SK-N-SH treated with all-trans-retinoic acid at 6 μM for 48 hours (cell line): Measurements from ENCODE around the gene NINL.

Source experiments
- ATAC-seq: fragments of 200-7000 bp; cut with Tn5 transposase; 3 replicates; pipeline ENCODE4 v1.9.1; 2020; ENCODE audit warnings: mild to moderate bottlenecking, moderate library complexity
- ARNTL ChIP-seq: fragments of 450-650 bp; formaldehyde crosslinking; IDR thresholded peaks from 2 replicates; pipeline ENCODE4 v1.5.0; 2020; ENCODE audit warnings: low read depth, mild to moderate bottlenecking, moderate library complexity, borderline replicate concordance
- CSDC2 ChIP-seq: fragments of 250-450 bp; sonication (Bioruptor Pico); IDR thresholded peaks from 2 replicates; pipeline ENCODE4 v1.5.0; 2020; ENCODE audit warnings: mild to moderate bottlenecking, moderate library complexity
- CSRNP3 ChIP-seq: fragments of 250-450 bp; sonication (Bioruptor Pico); IDR thresholded peaks from 2 replicates; pipeline ENCODE4 v1.5.1; 2021; ENCODE audit warnings: mild to moderate bottlenecking, moderate library complexity
- ESRRG ChIP-seq: fragments of 250-450 bp; sonication (Bioruptor Pico); IDR thresholded peaks from 2 replicates; pipeline ENCODE4 v1.6.1; 2021; ENCODE audit warnings: mild to moderate bottlenecking
- GLIS3 ChIP-seq: fragments of 250-450 bp; sonication (Bioruptor Pico); IDR thresholded peaks from 2 replicates; pipeline ENCODE4 v1.5.0; 2020; ENCODE audit warnings: mild to moderate bottlenecking, moderate library complexity
- POU6F1 ChIP-seq: fragments of 250-450 bp; sonication (Bioruptor Pico); IDR thresholded peaks from 2 replicates; pipeline ENCODE4 v1.8.0; 2021; ENCODE audit warnings: low read depth, mild to moderate bottlenecking, moderate library complexity, borderline replicate concordance
- PPARA ChIP-seq: fragments of 250-450 bp; sonication (Bioruptor Pico); IDR thresholded peaks from 2 replicates; pipeline ENCODE4 v1.5.0; 2020; ENCODE audit warnings: mild to moderate bottlenecking, borderline replicate concordance
- SNAI2 ChIP-seq: fragments of 250-450 bp; sonication (Bioruptor Pico); IDR thresholded peaks from 2 replicates; pipeline ENCODE4 v1.5.0; 2020; ENCODE audit warnings: mild to moderate bottlenecking, moderate library complexity
- TCF4 ChIP-seq: fragments of 250-450 bp; sonication (Bioruptor Pico); IDR thresholded peaks from 2 replicates; pipeline ENCODE4 v1.8.0; 2021; ENCODE audit warnings: mild to moderate bottlenecking, moderate library complexity, borderline replicate concordance
- TOX ChIP-seq: fragments of 250-450 bp; sonication (Bioruptor Pico); IDR thresholded peaks from 2 replicates; pipeline ENCODE4 v1.8.0; 2021; ENCODE audit warnings: mild to moderate bottlenecking, moderate library complexity, borderline replicate concordance
- TSHZ2 ChIP-seq: fragments of 250-450 bp; sonication (Bioruptor Pico); IDR thresholded peaks from 2 replicates; pipeline ENCODE4 v1.5.0; 2020; ENCODE audit warnings: mild to moderate bottlenecking, moderate library complexity
- ZNF565 ChIP-seq: fragments of 450-650 bp; formaldehyde crosslinking; conservative IDR thresholded peaks from 2 replicates; pipeline ENCODE4 v1.5.0; 2020; ENCODE audit warnings: low read depth, mild to moderate bottlenecking, moderate library complexity
- ZNF8 ChIP-seq: fragments of 450-650 bp; formaldehyde crosslinking; IDR thresholded peaks from 2 replicates; pipeline ENCODE4 v1.5.0; 2020; ENCODE audit warnings: mild to moderate bottlenecking, moderate library complexity
- TF ChIP-seq, protein P1 (sequence below): fragments of 250-450 bp; sonication (Bioruptor Pico); IDR thresholded peaks from 2 replicates; pipeline ENCODE4 v1.5.1; 2020; ENCODE audit warnings: low read depth, mild to moderate bottlenecking, moderate library complexity
- TF ChIP-seq, protein P2 (sequence below): fragments of 250-450 bp; sonication (Bioruptor Pico); IDR thresholded peaks from 2 replicates; pipeline ENCODE4 v1.8.0; 2020; ENCODE audit warnings: mild to moderate bottlenecking, moderate library complexity, borderline replicate concordance

NINL gene

DNA sequence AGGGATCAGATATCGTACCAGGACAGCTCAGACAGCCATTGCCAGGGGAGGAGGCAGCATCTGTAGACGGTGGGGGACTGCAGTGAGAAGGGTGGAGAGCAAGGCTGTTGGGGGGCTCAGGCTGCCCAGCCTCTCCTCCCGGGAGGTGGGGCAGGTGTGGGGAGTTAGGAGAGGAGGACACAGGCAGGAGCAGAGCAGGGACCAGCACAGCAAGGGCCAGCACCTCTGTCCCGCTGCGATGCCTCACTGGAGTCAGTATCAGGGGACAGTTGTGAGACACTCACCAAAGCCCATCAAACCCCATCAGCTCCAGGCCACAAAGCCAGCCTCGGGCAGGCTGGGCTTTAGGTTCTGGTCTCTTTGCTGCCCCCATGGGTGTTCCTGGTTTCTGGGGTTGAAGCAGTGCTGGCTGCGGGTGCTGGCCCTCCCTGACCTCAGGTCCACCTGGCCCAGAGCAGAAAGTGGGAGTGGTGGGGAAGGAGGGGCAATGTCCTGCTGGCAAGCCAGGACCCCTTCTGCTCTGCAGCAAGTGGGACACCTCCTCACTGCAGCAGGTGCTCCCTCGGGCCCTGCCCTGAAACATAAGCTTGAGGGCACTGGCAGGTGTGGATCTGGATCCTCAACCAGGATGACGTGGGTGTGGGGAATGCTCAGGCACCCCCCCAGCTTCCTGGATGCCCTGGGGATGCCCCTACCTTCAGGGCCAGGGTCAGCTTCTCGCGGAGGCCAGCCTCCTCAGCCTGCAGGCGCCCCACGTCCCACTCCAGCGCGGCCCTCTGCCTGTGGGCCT lies 94.5 kb downstream of the NINL start:
- ATAC-seq: no peak
- TF ChIP-seq ZNF8 (CRISPR knock-in tag): no peak
- TF ChIP-seq CSDC2 (CRISPR knock-in tag): no peak
- TF ChIP-seq ARNTL (CRISPR knock-in tag): no peak
- TF ChIP-seq SNAI2 (CRISPR knock-in tag): no peak
- no peak for TF ChIP-seq ESRRG (CRISPR knock-in tag)
- no peak for TF ChIP-seq GLIS3 (CRISPR knock-in tag)

GRCh38 chr20:25489221-25489871 lies 96.0 kb downstream of the NINL start:
- ATAC-seq: no peak
- TF ChIP-seq, protein P1, sequence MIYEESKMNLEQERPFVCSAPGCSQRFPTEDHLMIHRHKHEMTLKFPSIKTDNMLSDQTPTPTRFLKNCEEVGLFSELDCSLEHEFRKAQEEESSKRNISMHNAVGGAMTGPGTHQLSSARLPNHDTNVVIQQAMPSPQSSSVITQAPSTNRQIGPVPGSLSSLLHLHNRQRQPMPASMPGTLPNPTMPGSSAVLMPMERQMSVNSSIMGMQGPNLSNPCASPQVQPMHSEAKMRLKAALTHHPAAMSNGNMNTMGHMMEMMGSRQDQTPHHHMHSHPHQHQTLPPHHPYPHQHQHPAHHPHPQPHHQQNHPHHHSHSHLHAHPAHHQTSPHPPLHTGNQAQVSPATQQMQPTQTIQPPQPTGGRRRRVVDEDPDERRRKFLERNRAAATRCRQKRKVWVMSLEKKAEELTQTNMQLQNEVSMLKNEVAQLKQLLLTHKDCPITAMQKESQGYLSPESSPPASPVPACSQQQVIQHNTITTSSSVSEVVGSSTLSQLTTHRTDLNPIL (CRISPR knock-in tag): no peak
- TF ChIP-seq ESRRG (CRISPR knock-in tag): no peak
- TF ChIP-seq CSRNP3 (CRISPR knock-in tag): no peak
- no peak for TF ChIP-seq TSHZ2
- TF ChIP-seq ARNTL (CRISPR knock-in tag): no peak
- TF ChIP-seq PPARA (CRISPR knock-in tag): no peak

GRCh38 chr20:25487975-25488374 lies 97.4 kb downstream of the NINL start:
- TF ChIP-seq, protein P2, sequence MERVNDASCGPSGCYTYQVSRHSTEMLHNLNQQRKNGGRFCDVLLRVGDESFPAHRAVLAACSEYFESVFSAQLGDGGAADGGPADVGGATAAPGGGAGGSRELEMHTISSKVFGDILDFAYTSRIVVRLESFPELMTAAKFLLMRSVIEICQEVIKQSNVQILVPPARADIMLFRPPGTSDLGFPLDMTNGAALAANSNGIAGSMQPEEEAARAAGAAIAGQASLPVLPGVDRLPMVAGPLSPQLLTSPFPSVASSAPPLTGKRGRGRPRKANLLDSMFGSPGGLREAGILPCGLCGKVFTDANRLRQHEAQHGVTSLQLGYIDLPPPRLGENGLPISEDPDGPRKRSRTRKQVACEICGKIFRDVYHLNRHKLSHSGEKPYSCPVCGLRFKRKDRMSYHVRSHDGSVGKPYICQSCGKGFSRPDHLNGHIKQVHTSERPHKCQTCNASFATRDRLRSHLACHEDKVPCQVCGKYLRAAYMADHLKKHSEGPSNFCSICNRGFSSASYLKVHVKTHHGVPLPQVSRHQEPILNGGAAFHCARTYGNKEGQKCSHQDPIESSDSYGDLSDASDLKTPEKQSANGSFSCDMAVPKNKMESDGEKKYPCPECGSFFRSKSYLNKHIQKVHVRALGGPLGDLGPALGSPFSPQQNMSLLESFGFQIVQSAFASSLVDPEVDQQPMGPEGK: no peak
- ATAC-seq: no peak

GRCh38 chr20:25487306-25487705 lies 98.0 kb downstream of the NINL start:
- no peak for ATAC-seq
- TF ChIP-seq, protein P1 (CRISPR knock-in tag): no peak
- TF ChIP-seq SNAI2 (CRISPR knock-in tag) (no peak), ZNF565 (CRISPR knock-in tag) (no peak), TOX (CRISPR knock-in tag) (no peak), POU6F1 (CRISPR knock-in tag) (no peak), TCF4 (CRISPR knock-in tag) (no peak), ARNTL (CRISPR knock-in tag) (no peak), CSRNP3 (CRISPR knock-in tag) (no peak)
